SH-SY5Y (cell line): ENCODE measurements around the gene ZNF664.

ENCODE experiments used
- GATA2 ChIP-seq: IDR thresholded peaks from 2 replicates; pipeline ENCODE4 v1.6.1; 2011; ENCODE audit warnings: mild to moderate bottlenecking, low read depth, low read length
- GATA3 ChIP-seq: IDR thresholded peaks from 2 replicates; pipeline ENCODE4 v1.6.1; 2011; ENCODE audit warnings: low read depth, mild to moderate bottlenecking, low read length, moderate library complexity

GRCh38 chr12:124032265-124032886 is 59.4 kb downstream of the ZNF664 start:
- TF ChIP-seq GATA3: no peak
- TF ChIP-seq GATA2: no peak
